ENCODE measurements around the gene ANKRD36.
"Not testable (repeated sequence)": the region's sequence is repeated elsewhere in the genome, so short reads cannot be mapped to it uniquely, and the experiment has no call there.

The ANKRD36 gene

DNA sequence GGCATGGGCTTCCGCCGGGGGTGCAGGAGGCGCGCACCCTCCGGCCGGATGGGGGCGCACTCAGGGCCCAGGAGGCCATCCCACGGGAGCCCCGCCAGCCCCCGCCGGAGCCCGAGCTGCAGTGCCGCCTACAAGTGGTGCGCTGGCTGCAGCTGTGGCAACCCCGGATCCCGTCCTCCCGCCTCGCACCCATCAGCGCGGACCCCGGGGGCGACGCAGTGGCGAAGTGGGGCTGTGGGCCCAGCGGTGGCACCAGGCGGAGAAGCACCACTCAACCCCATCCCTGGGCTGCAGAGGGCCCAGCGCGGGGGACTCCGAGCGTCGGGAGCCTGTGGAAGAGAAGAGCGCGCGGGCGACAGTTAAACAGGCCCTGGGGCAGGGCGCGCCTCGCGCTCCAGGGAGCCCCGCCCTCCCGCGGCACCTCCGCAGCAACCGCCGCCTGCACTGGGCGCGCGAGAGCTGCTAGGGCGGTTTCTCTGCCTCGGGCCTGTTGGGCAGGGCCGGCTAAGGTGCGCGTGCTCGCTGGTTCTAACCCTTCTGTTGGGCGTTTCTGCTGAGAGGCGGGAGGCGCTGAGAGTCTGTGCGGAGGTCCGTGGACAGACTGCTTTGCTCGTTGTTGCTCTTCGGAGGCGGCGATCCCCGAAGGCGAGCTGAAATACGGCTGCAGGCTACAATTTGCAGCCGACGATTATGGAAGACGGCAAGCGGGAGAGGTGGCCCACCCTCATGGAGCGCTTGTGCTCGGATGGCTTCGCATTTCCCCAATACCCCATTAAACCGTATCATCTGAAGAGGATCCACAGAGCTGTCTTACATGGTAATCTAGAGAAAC is at the start of gene ANKRD36:
Gene ANKRD36, plus strand, starts transcription at position 104 of the 832 bp plus-strand sequence. Its CDS starts 587 bp downstream, at position 691.
- peak; percentile 79 to 83 for DNase-seq (ENCODE audit: low read depth in 2 of 2)

- DNase-seq (ENCODE audit: low read depth in 2 of 2), result not testable (repeated sequence)
These were observed 46.9 kb upstream of the ANKRD36 start for GRCh38 chr2:97066030-97066429.

DNA sequence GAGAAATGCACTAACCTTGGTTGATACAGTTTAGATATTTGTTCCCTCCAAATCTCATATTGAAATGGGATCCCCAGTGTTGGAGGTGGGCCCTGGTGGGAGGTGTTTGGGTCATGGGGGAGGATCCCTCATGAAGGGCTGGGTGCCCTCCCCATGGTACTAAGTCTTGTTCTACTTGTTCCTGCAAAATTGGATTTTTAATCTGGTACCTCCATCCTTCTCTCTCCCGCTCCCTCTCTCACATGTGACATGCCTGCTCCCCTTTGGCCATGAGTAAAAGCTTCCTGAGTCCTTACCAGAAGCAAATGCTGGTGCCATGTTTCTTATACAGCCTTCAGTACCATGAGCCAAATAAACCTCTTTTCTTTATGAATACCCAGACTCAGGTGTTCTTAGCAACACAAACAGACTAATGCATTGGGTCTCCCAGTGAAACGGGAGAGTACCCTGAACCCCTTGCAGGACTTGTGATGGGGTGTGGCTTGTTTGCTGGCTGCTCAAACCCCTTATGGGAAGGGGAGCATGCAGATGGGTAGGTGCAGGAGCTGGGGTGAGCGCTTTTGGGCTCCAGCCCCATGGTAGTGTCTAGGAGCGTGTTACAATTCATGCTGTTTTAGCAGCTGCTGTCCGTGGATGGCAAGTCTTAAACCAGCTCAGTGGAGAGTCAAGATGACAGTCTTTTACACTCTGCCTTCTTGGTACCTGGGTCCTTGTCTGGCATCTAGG is 45.5 kb upstream of the ANKRD36 start:
- DNase-seq (ENCODE audit: low read depth in 2 of 2), result no peak

DNA sequence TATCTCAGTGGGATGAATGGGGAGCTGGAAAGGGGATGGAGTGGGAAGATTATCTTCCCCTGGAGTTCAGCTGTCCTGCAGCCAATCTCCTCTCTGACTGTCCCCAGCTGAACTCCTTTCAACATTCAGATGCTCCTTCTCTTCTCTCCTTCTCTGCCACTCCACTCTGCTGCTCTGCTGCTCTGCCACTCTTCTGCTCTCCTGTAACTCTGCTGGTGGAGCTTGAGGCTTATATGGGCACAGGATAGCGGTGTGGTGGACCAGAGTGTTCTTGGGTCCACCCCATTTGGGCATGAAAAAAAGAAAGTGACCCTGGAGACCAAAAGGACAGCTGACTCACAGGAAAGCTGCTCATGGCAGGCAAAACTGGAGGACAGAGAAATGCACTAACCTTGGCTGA is 44.9 kb upstream of the ANKRD36 start:
- DNase-seq (ENCODE audit: low read depth in 2 of 2), result no peak

- DNase-seq (ENCODE audit: low read depth in 2 of 2), result not testable (repeated sequence)
These were observed 44.2 kb upstream of the ANKRD36 start for GRCh38 chr2:97068722-97069121.

GRCh38 chr2:97070915-97071314 is 42.0 kb upstream of the ANKRD36 start:
- DNase-seq (ENCODE audit: low read depth in 2 of 2), result not testable (repeated sequence)

GRCh38 chr2:97077213-97077612 is 35.7 kb upstream of the ANKRD36 start:
- not testable (repeated sequence) for DNase-seq (ENCODE audit: low read depth in 2 of 2)

DNA sequence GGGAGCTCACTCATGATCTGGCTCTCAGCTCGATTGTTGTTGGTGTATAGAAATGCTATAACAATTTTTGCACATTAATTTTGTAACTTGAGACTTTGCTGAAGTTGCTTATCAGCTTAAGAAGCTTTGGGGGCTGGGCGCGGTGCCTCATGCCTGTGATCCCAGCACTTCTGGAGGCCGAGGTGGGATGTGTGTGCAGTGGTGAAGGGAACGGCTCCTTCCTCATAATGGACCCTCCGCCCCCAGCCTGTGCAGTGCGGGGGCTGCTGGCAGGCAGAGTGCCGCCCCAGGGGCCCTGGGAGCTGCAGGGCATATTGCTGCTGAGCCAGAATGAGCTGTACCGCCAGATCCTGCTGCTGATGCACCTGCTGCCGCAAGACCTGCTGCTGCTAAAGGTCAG is 32.1 kb upstream of the ANKRD36 start:
- DNase-seq (ENCODE audit: low read depth in 2 of 2), result not testable (repeated sequence)

DNA sequence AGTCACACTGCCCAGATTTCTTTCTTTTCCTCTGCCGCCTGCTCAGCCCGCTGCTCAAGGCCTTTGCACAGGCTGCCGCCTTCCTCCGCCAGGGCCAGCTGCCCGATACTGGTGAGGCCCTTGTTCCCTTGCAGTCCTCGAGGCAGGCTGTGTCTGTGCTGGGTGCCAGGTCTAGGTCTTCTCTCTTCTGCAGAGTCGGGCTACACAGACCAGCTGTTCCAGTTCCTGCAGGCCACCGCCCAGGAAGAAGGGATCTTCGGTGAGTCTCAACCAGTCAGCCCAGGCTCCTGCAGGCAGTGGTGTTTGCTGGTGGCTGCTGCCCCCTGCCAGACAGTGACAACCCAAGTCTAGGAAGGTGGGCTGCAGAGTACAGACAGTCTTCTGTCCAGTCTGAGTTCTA is 30.7 kb upstream of the ANKRD36 start:
- DNase-seq (ENCODE audit: low read depth in 2 of 2), result not testable (repeated sequence)

DNA sequence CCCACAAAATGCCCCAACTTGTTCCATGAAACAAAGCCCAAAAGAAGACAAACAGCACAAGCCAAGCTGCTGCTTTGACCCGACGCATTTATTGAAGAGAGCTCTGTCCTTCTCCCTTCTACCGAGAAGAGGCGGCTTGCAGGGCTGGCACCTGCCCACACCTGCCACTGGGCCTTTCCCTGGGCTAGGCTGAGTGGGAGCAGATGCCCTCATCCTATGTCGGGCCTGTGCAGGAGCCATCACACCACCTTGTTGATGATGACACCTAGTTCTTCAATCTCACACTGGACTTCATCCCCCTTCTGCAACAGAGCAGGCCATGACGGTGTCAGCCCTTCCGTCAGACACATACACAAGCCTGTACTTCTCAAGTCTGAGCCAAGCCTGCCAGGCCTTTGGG is 29.4 kb upstream of the ANKRD36 start:
- not testable (repeated sequence) for DNase-seq (ENCODE audit: low read depth in 2 of 2)

GRCh38 chr2:97085093-97085492 is 27.9 kb upstream of the ANKRD36 start:
- not testable (repeated sequence) for DNase-seq (ENCODE audit: low read depth in 2 of 2)

GRCh38 chr2:97088706-97089105 is 24.2 kb upstream of the ANKRD36 start:
- DNase-seq (ENCODE audit: low read depth in 2 of 2), result not testable (repeated sequence)

DNA sequence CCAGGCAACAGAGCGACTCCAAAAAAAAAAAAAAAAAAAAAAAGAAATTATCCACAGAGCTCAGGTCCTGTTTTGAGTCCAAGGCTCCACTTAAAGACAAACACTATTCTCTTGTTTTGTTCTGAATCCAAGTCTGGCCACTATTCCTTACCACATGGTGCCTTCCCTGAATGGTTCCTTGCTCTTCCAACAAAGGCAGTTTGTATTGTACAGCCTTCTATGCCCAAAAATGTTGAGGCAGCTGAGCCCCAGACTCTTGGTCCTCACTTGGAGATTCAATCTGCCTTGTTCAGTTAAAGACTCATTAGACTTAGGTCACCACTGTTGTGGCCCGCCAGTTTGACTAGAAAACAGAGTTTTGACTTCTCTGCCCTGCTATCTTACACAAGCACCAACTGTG is 20.0 kb upstream of the ANKRD36 start:
- not testable (repeated sequence) for DNase-seq (ENCODE audit: low read depth in 2 of 2)

DNA sequence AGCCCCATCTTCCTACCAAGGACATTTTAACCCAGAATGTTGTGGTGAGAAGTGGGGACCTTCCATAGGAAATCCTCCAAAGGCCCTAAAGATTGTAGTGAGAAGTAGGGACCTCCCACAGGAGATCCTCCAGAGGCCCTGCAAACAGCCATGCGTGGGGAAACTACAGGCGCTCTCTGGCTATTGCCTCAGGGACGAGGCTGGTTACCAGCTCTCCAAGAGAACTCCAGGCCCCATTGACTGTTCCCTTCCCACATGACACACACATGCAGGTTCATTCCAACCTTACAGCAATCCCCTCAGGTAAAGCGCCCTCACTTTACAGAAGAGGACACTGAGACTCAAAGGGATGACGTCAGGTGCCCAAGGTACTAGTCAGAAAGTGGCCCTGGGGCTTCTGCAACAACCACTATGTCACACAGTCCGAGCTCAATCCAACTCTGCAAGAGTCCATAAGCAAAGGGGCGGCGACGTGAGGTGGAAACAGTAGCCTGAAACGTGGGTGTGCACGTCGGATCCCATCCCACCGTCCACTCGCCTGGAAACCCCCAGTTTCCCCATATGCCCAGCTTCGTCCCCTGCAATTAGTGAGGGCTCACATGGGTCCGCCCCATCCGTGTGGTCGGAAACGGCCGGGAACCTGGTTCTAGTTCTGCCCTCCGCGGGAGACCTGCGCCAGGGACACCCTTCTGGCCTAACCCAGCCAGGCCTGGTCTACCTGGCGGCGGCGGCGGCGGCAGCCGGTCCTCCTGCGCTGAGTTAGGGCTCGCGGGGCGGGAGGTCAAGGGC is 18.8 kb upstream of the ANKRD36 start:
- not testable (repeated sequence) for DNase-seq (ENCODE audit: low read depth in 2 of 2)

- DNase-seq (ENCODE audit: low read depth in 2 of 2), result peak; percentile 76 to 80
These were observed 18.0 kb upstream of the ANKRD36 start, which contains the start of gene FAHD2B for GRCh38 chr2:97094772-97095611. TSS of gene FAHD2B (minus strand) at chr2:97094882. CDS start at chr2:97091706, 3,176 bp downstream.

- DNase-seq (ENCODE audit: low read depth in 2 of 2), result no peak
These were observed 17.3 kb upstream of the ANKRD36 start for GRCh38 chr2:97095661-97096060.

- not testable (repeated sequence) for DNase-seq (ENCODE audit: low read depth in 2 of 2)
These were observed 14.1 kb upstream of the ANKRD36 start for GRCh38 chr2:97098786-97099372.

DNA sequence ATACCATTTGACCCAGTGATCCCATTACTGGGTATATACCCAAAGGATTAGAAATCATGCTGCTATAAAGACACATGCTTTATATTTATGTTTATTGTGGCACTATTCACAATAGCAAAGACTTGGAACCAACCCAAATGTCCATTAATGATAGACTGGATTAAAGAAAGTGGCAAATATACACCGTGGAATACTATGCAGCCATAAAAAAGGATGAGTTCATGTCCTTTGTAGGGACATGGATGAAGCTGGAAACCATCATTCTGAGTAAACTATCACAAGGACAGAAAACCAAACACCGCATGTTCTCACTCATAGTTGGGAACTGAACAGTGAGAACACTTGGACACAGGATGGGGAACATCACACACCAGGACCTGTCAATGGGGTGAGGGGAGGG is 6.1 kb upstream of the ANKRD36 start:
- not testable (repeated sequence) for DNase-seq (ENCODE audit: low read depth in 2 of 2)

GRCh38 chr2:97111246-97111645 is 1.7 kb upstream of the ANKRD36 start:
- DNase-seq (ENCODE audit: low read depth in 2 of 2), result not testable (repeated sequence)

DNA sequence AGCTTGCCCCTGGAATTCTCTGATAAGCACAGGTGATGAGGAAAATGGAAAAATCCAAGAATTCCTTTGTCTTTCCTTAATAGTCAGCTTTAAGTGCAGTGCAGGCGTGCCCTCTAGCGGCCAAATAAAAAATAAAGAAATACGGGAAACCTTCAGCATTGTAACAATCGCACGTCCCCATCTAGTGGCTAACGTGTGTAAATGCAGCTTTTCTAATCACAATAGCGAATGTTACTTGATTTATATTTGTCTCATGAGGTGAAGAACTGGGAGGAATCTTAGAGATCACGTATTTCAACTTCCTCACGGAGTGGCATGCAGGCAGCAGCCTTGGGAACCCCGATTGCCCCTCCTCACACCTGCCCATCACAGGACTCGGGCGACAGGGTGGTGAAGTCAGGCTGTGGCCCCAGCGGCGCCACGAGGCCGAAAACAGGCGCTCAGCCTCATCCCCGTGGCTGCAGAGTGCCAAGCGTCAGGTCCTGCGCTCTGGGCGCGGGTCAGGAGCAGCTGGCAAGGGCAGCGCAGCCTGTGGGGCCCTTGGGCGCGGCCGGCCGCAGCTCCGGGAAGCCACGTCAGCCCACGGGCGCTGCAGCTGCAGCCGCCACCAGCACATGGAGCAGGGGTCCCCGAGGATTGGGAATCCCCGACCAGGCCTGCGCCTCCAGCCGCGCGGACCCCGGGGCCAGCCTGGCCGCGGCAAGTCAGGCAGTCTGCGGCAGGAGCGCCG is 468 bp upstream of the ANKRD36 start:
- peak in 1 of 2 donors; percentile 21 for DNase-seq (ENCODE audit: low read depth in 2 of 2)

Measured in stimulated activated CD8-positive, alpha-beta memory T cell treated with anti-CD3 and anti-CD28 coated beads, Interleukin-2, amount 100 ng/mL, for 48 hours (primary cell).